Nephron (organoid): ENCODE measurements around the gene VANGL1.

Experiments
- H3K27ac Mint-ChIP-seq, 3 experiments: 2 replicates each; pipeline ENCODE4 v1.8.0; 2020; ENCODE audit warnings: mixed read lengths in 3 of 3, mild to moderate bottlenecking in 2 of 3, moderate library complexity in 1 of 3
- H3K27me3 Mint-ChIP-seq: 2 replicates; pipeline ENCODE4 v1.8.0; 2021; ENCODE audit warnings: low read depth, mild to moderate bottlenecking, moderate library complexity, mixed read lengths
- H3K36me3 Mint-ChIP-seq: 2 replicates; pipeline ENCODE4 v1.8.0; 2020; ENCODE audit warnings: low read depth, mixed read lengths
- H3K4me1 Mint-ChIP-seq: 2 replicates; pipeline ENCODE4 v1.8.0; 2020; ENCODE audit warnings: mixed read lengths
- H3K4me3 Mint-ChIP-seq, 3 experiments: 2 replicates each; pipeline ENCODE4 v1.8.0; 2020; ENCODE audit warnings: mild to moderate bottlenecking in 3 of 3, mixed read lengths in 3 of 3, moderate library complexity in 2 of 3
- H3K9me3 Mint-ChIP-seq: 2 replicates; pipeline ENCODE4 v1.8.0; 2020; ENCODE audit warnings: mixed read lengths
- TF ChIP-seq, protein P1 (sequence below), 3 experiments: fragments of 200-600 bp; sonication (generic); IDR thresholded peaks; one replicate each; pipeline ENCODE4 v1.5.0; 2021; ENCODE audit warnings: antibody characterized with exemption in 3 of 3; ENCODE audit not compliant: unreplicated experiment in 3 of 3

The VANGL1 gene

DNA sequence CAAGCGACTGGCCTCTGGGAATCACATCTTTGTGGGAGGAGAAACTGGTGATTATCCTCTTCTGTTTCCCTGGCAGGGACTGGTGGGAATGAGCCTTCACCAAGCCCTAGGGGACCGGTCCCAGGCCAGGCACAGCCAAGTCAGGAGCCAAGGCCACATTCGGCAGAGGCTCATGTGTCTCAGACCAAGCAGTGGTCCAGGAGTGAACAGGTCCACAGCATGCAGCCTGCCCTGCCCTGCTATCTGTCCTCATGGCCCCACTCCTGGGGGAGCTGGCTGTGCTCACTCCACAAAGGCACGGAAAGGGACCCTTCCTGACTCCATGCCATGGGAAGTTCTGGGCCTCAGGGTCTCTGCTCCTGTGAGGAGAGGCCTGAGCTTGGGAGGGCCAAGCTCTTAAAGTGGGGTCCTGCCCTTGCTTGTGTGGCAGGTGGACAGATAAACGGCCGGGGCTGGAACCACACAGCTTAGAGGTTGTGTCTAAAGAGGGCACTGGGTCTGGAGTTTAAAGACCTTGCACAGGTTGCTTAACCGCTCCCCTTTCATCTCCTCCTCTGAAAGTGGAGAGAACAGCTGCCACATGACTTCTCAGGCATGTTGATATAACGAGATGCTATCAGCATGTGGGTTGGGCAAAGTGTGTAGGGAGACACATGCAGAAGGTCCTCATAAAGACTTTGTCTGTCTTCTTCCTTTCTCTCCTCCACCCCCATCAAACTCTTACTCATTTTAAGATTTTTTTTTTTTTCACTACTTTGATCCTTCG lies 69.3 kb downstream of the VANGL1 start:
- H3K36me3 Mint-ChIP-seq, result no peaks in the 10 kb centered on the region
- no peak overlapping the region for H3K4me3 Mint-ChIP-seq
- peaks cover 24% of the 10 kb centered on the region for H3K4me1 Mint-ChIP-seq
- peaks cover 4% of the 10 kb centered on the region for H3K27me3 Mint-ChIP-seq
- TF ChIP-seq, protein P1, sequence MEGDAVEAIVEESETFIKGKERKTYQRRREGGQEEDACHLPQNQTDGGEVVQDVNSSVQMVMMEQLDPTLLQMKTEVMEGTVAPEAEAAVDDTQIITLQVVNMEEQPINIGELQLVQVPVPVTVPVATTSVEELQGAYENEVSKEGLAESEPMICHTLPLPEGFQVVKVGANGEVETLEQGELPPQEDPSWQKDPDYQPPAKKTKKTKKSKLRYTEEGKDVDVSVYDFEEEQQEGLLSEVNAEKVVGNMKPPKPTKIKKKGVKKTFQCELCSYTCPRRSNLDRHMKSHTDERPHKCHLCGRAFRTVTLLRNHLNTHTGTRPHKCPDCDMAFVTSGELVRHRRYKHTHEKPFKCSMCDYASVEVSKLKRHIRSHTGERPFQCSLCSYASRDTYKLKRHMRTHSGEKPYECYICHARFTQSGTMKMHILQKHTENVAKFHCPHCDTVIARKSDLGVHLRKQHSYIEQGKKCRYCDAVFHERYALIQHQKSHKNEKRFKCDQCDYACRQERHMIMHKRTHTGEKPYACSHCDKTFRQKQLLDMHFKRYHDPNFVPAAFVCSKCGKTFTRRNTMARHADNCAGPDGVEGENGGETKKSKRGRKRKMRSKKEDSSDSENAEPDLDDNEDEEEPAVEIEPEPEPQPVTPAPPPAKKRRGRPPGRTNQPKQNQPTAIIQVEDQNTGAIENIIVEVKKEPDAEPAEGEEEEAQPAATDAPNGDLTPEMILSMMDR (IDR thresholded peaks at IDR 0.05; ENCODE audit: unreplicated experiment in 3 of 3), result no peak
- no peak overlapping the region for H3K27ac Mint-ChIP-seq
- no peaks in the 10 kb centered on the region for H3K9me3 Mint-ChIP-seq

DNA sequence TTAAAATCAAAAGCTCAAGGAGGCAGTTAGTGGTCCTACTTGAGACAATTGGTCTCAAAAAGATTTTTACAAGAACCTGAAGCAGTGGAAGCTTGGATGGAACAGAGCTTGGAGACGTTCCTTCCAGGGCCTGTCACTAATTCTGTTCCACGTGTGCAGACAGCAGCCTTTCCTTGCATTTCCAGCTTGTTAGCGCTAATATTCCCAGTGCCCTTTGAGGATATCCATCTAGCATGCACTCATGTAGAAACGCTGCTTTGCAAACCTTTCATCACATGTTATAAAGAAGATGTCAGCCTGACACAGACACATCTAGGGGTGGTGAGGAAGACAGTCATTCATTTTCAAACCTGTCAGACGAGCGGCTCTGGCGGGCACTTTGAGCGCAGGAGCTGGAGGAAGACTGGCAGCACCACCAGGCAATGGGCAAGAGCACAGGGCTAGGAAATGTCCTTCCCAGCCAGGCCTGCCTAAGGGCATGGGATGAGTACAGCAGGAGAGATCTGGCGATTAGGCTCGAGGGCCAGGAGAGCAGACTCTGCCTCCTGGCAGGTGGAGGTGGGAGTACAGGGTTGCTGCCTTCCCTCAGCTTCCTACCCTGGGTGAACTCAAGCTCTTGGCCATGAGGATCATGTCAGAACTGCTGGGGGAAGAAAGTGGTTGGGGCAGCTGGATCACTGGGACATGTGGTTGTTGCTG lies 71.3 kb downstream of the VANGL1 start:
- no peaks in the 10 kb centered on the region for H3K36me3 Mint-ChIP-seq
- H3K4me3 Mint-ChIP-seq, result no peak overlapping the region
- H3K27me3 Mint-ChIP-seq, result peaks cover 4% of the 10 kb centered on the region
- H3K9me3 Mint-ChIP-seq, result no peaks in the 10 kb centered on the region
- peaks cover 28% of the 10 kb centered on the region for H3K4me1 Mint-ChIP-seq
- TF ChIP-seq, protein P1 (IDR thresholded peaks at IDR 0.05; ENCODE audit: unreplicated experiment in 3 of 3), result no peak
- peak overlapping the region; percentile 18 to 86 (median 85) for H3K27ac Mint-ChIP-seq

DNA sequence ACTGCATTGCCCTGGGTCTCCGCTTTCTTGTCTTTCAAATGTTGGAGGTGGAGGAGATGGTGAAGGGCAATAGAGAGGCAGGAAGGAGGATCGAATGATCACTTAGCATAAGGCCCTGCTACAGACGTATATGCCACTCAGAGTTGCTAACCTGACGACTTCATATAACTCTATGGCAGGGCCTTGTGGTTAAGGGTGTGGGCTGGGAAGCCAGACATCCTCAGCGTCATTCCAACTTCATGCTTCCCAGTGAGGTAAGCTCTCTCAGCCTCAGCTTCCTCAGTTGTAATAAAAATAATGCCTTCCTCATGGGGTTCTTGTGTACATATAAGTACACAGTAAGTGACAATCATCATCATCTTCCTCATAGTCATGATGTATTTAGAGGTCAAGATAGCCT lies 72.1 kb downstream of the VANGL1 start:
- peaks cover 28% of the 10 kb centered on the region for H3K4me1 Mint-ChIP-seq

DNA sequence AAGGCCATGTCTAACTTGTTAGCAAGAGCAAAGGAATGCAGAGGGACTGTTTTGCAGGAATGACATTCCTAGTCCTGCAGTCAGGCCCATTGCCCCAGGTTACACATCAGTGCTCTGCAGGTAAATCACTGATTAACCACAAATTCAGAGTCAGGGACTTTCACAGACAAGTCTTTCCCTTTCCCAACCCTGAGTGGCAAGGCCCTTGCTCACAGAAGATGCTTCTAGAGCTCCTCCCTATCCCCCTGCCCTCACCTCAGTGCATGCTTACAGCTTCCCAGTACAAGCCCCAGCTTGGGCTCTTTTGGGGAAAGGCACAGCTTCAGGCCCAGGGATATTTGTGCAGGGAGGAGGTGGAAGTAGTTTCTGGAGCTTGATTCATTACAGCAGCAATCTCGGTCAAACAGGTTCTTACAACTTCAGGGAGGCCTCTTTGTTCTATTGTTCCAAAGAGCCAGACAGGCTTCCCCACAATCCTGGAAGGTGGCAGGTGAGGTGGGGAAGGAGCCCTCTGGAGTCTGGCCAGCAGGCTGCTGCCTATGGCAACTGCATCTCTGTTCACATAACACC lies 72.9 kb downstream of the VANGL1 start:
- no peaks in the 10 kb centered on the region for H3K36me3 Mint-ChIP-seq
- H3K4me3 Mint-ChIP-seq, result no peak overlapping the region
- peaks cover 21% of the 10 kb centered on the region for H3K4me1 Mint-ChIP-seq
- peak overlapping the region; percentile 80 to 86 (median 85) for H3K27ac Mint-ChIP-seq
- H3K9me3 Mint-ChIP-seq, result no peaks in the 10 kb centered on the region
- peaks cover 2% of the 10 kb centered on the region for H3K27me3 Mint-ChIP-seq
- TF ChIP-seq, protein P1 (IDR thresholded peaks at IDR 0.05; ENCODE audit: unreplicated experiment in 3 of 3), result no peak

More for the DNA sequence above, 72.1 kb downstream of the VANGL1 start:
- H3K27ac Mint-ChIP-seq, result peak overlapping the region; percentile 80 to 86 (median 85)
- H3K36me3 Mint-ChIP-seq, result no peaks in the 10 kb centered on the region
- TF ChIP-seq, protein P1 (IDR thresholded peaks at IDR 0.05; ENCODE audit: unreplicated experiment in 3 of 3), result no peak
- peaks cover 4% of the 10 kb centered on the region for H3K27me3 Mint-ChIP-seq
- no peak overlapping the region for H3K4me3 Mint-ChIP-seq
- no peaks in the 10 kb centered on the region for H3K9me3 Mint-ChIP-seq

DNA sequence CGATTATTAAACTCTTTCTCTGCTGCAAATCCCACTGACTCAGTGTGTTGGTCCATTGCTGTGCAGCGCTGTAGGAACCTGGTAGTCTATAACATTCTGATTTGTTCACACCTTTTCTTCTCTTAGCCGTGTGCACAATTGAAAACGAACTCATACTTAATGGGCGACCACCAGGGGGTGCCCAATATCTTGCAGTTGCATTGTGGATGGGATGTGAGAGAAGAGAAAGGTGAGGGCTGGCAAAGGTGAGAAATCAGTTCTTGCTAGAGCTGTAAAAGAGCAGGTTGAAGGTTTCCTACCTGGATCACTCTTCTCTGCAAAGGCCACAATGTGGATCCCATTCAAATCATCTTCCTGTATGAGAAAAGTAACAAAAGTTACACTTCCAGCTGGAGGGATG lies 75.8 kb downstream of the VANGL1 start:
- Mint-ChIP-seq H3K27ac (peak overlapping the region; percentile 36 to 57 (median 44)), H3K4me3 (no peak overlapping the region), H3K4me1 (peaks cover 16% of the 10 kb centered on the region), H3K36me3 (no peaks in the 10 kb centered on the region), H3K9me3 (no peaks in the 10 kb centered on the region), H3K27me3 (no peaks in the 10 kb centered on the region)
- TF ChIP-seq, protein P1 (IDR thresholded peaks at IDR 0.05; ENCODE audit: unreplicated experiment in 3 of 3), result peak; percentile 49 to 59 (median 59)
